GM21423 (cell line): Measurements from ENCODE around the gene IVD.

Experiments used
- ATAC-seq: cut with Tn5 transposase; IDR thresholded peaks from one replicate; pipeline ENCODE4 v1.9.1; 2021; ENCODE audit warnings: mild to moderate bottlenecking, moderate library complexity; ENCODE audit not compliant: unreplicated experiment

IVD gene

GRCh38 chr15:40372981-40373380, 32.6 kb upstream of the IVD start:
- no peak for ATAC-seq

- ATAC-seq, result no peak
These were observed 28.0 kb upstream of the IVD start for GRCh38 chr15:40377606-40378005.

GRCh38 chr15:40379374-40379773, 26.2 kb upstream of the IVD start:
- no peak for ATAC-seq

- ATAC-seq, result no peak
These were observed 25.7 kb upstream of the IVD start for GRCh38 chr15:40379853-40380252.

- no peak for ATAC-seq
These were observed 25.0 kb upstream of the IVD start for GRCh38 chr15:40380636-40381035.

GRCh38 chr15:40381818-40382529, 23.6 kb upstream of the IVD start:
- ATAC-seq, result no peak

GRCh38 chr15:40382580-40383456, 22.8 kb upstream of the IVD start, which contains the start of gene KNSTRN:
TSS of gene KNSTRN (plus strand) at chr15:40382721. CDS start at chr15:40382836, 115 bp downstream.
- ATAC-seq, result peak; percentile 93

GRCh38 chr15:40386480-40386879, 19.1 kb upstream of the IVD start:
- no peak for ATAC-seq

GRCh38 chr15:40388941-40389823, 16.4 kb upstream of the IVD start:
- ATAC-seq, result no peak

- no peak for ATAC-seq
These were observed 15.6 kb upstream of the IVD start for GRCh38 chr15:40389824-40390595.

GRCh38 chr15:40392986-40393948, 12.3 kb upstream of the IVD start:
- no peak for ATAC-seq

GRCh38 chr15:40397688-40398412, 7.7 kb upstream of the IVD start:
- no peak for ATAC-seq

- peak; percentile 68 for ATAC-seq
These were observed 7.2 kb upstream of the IVD start for GRCh38 chr15:40398413-40398873.

- ATAC-seq, result no peak
These were observed 6.2 kb upstream of the IVD start for GRCh38 chr15:40399370-40399769.

- peak; percentile 46 for ATAC-seq
These were observed 1.9 kb downstream of the IVD start for GRCh38 chr15:40407330-40407990.

GRCh38 chr15:40409366-40409765, 3.8 kb downstream of the IVD start:
- ATAC-seq, result no peak

- ATAC-seq, result no peak
These were observed 4.9 kb downstream of the IVD start for GRCh38 chr15:40410476-40410875.
